GM23338 (cell line): ENCODE results near the gene CPSF6.

Source experiments
- CREB1 ChIP-seq: fragments of 250-450 bp; sonication (Bioruptor Pico); IDR thresholded peaks from 2 replicates; pipeline ENCODE4 v1.5.0; 2020; ENCODE audit warnings: low read depth, mild to moderate bottlenecking, moderate library complexity
- EZH2 ChIP-seq: fragments of 200-600 bp; sonication (generic); IDR thresholded peaks from one replicate; pipeline ENCODE4 v1.8.0; 2017; ENCODE audit warnings: antibody characterized with exemption, mild to moderate bottlenecking, low read depth; ENCODE audit not compliant: unreplicated experiment
- POLR2AphosphoS5 ChIP-seq: IDR thresholded peaks from 2 replicates; pipeline ENCODE4 v1.6.1; 2016; ENCODE audit warnings: antibody characterized with exemption, low read depth
- STAT1 ChIP-seq: IDR thresholded peaks from one replicate; pipeline ENCODE4 v1.6.1; 2016; ENCODE audit warnings: antibody characterized with exemption; ENCODE audit not compliant: unreplicated experiment
- TF ChIP-seq, protein P1 (sequence below), 2 experiments: fragments of 200-600 bp in 1 of 2; sonication (generic) in 1 of 2; conservative IDR thresholded peaks; 2 replicates each; pipeline versions ENCODE4 v1.5.1 to v1.6.1; 2016 to 2017; ENCODE audit warnings: antibody characterized with exemption in 2 of 2, low read depth in 2 of 2, mild to moderate bottlenecking in 2 of 2, moderate library complexity in 1 of 2
- TF ChIP-seq, protein P2 (sequence below): IDR thresholded peaks from one replicate; pipeline ENCODE4 v1.6.1; 2018; ENCODE audit warnings: antibody characterized with exemption; ENCODE audit not compliant: unreplicated experiment
- TF ChIP-seq, protein P3 (sequence below): IDR thresholded peaks from 2 replicates; pipeline ENCODE4 v1.6.1; 2016; ENCODE audit warnings: antibody characterized with exemption

DNA sequence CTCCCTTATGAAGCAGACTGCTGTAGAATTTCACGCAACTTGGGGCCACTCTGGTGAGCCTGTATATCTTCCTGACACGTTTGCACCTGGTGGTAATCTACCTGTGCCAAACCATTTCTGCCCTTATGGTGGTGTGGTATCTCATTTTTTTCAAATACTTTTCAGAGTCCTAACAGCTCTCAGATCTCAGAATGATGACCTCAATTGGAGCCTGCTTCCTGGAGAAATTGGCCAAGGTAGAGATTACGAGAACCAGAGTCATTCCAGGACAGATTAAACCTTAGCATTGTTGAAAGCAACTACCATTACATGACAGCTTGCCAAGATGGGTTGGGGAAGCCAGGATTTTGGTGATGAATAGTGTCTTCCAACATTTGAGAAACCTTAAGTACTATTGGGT, 48.2 kb downstream of the CPSF6 start:
- TF ChIP-seq EZH2 (no peak), POLR2AphosphoS5 (no peak), STAT1 (no peak), CREB1 (CRISPR knock-in tag) (no peak)
- TF ChIP-seq, protein P1, sequence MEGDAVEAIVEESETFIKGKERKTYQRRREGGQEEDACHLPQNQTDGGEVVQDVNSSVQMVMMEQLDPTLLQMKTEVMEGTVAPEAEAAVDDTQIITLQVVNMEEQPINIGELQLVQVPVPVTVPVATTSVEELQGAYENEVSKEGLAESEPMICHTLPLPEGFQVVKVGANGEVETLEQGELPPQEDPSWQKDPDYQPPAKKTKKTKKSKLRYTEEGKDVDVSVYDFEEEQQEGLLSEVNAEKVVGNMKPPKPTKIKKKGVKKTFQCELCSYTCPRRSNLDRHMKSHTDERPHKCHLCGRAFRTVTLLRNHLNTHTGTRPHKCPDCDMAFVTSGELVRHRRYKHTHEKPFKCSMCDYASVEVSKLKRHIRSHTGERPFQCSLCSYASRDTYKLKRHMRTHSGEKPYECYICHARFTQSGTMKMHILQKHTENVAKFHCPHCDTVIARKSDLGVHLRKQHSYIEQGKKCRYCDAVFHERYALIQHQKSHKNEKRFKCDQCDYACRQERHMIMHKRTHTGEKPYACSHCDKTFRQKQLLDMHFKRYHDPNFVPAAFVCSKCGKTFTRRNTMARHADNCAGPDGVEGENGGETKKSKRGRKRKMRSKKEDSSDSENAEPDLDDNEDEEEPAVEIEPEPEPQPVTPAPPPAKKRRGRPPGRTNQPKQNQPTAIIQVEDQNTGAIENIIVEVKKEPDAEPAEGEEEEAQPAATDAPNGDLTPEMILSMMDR (conservative IDR thresholded peaks at IDR 0.05; ENCODE audit: low read depth in 2 of 2) = no peak
- TF ChIP-seq, protein P2, sequence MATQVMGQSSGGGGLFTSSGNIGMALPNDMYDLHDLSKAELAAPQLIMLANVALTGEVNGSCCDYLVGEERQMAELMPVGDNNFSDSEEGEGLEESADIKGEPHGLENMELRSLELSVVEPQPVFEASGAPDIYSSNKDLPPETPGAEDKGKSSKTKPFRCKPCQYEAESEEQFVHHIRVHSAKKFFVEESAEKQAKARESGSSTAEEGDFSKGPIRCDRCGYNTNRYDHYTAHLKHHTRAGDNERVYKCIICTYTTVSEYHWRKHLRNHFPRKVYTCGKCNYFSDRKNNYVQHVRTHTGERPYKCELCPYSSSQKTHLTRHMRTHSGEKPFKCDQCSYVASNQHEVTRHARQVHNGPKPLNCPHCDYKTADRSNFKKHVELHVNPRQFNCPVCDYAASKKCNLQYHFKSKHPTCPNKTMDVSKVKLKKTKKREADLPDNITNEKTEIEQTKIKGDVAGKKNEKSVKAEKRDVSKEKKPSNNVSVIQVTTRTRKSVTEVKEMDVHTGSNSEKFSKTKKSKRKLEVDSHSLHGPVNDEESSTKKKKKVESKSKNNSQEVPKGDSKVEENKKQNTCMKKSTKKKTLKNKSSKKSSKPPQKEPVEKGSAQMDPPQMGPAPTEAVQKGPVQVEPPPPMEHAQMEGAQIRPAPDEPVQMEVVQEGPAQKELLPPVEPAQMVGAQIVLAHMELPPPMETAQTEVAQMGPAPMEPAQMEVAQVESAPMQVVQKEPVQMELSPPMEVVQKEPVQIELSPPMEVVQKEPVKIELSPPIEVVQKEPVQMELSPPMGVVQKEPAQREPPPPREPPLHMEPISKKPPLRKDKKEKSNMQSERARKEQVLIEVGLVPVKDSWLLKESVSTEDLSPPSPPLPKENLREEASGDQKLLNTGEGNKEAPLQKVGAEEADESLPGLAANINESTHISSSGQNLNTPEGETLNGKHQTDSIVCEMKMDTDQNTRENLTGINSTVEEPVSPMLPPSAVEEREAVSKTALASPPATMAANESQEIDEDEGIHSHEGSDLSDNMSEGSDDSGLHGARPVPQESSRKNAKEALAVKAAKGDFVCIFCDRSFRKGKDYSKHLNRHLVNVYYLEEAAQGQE = no peak
- TF ChIP-seq, protein P3, sequence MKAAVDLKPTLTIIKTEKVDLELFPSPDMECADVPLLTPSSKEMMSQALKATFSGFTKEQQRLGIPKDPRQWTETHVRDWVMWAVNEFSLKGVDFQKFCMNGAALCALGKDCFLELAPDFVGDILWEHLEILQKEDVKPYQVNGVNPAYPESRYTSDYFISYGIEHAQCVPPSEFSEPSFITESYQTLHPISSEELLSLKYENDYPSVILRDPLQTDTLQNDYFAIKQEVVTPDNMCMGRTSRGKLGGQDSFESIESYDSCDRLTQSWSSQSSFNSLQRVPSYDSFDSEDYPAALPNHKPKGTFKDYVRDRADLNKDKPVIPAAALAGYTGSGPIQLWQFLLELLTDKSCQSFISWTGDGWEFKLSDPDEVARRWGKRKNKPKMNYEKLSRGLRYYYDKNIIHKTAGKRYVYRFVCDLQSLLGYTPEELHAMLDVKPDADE = no peak
